UCSD-AML1 (cell line): Measurements from ENCODE around the gene JAML.

Experiments
- DNase-seq: peaks from one replicate; lab custom pipeline; 2025; ENCODE audit not compliant: unreplicated experiment; lab: John Stamatoyannopoulos, UW

Gene JAML

DNA sequence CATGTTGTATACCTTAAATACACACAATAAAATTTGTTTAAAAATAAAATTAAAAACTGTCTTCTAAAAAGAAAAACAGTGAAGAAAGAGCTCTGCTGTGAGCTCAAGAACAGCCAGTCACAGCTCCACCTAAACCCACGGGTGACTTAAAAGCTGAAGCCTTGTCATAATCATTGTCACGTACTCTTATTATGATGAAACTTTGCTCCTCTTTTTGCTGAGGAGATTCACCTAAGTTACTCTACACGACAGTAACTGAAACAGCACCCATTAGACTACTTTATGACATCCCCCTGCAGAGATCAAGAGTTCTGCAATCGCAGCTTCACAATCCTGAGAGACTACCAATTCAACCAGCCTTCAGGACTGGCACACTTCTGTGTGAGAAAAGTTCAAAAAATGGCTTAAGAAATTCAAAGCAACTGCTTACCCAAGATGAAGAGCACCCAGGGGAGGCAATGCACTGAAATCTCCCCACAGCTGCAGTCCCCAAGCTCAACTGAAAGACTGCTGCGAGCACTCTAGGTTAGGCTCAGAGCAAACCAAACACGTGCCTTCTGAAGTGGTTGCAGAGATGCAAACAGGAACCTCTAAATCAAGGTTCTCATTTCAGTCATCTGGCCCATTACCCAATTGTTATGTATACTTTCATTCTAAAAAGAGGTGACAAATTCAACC lies at the start of gene JAML:
Gene JAML, minus strand, starts transcription at position 501 of the 678 bp plus-strand sequence. CDS start 10,145 bp downstream, outside the sequence.
- DNase-seq: no peak

- no peak for DNase-seq
Measured at GRCh38 chr11:118274186-118274585, 49.4 kb upstream of the JAML start.

DNA sequence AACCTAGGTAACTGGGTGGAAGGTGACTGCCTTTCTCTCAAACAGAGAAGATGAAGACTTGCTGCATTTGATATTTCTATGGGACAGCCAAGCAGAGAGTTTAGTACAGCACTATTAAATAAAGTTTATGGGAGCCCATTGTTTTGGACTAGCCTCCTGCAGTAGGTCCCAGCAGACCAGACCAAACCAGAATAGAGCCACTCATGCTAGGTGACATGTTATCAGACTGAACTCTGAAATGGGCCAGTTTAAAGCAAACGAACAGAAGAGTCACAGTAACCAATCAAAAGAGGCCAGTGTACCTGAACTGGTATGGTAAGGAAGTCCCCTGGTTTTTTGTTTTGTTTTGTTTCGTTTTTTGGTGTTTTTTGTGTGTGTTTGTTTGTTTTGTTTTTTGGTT lies 47.2 kb upstream of the JAML start:
- no peak for DNase-seq

DNA sequence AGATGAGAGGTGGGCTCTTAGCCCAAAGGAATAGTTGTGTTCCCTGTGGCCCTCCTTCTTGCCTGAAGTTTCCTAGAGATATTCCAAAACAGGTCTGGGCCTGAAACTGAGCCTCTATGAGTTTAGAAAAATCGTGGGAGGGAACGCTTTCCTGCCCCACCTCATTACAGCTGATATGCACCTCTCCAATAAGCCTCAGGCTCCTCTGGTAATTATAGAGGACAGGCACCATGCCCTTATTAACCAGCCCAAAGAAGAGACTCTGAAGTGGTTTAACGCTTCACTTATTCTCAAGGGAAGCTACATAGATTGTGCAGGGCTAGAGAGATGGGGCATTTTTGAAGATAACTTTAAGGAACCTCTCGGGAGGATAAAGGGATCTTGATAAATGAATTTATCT lies 42.7 kb upstream of the JAML start:
- DNase-seq: no peak

DNA sequence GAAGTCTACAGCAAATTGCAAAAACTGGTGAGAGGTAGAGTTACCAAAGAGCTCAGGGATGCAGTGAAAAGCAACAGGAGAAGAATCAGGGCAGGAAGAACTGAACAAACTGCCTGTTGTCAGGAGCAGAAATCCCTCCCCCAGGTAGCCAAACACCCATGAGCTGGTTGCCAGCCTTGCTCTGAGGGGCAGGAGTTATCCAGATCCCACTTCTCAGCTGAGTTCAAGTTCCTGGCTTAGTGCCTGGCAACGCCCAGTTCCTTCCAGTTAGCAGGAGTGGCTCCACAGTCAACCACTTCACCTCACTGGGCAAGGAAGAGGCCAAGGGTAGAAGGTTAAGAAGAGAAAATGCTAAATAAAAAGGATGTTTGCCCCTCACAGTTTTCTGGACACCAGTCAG lies 41.1 kb upstream of the JAML start:
- no peak for DNase-seq

DNA sequence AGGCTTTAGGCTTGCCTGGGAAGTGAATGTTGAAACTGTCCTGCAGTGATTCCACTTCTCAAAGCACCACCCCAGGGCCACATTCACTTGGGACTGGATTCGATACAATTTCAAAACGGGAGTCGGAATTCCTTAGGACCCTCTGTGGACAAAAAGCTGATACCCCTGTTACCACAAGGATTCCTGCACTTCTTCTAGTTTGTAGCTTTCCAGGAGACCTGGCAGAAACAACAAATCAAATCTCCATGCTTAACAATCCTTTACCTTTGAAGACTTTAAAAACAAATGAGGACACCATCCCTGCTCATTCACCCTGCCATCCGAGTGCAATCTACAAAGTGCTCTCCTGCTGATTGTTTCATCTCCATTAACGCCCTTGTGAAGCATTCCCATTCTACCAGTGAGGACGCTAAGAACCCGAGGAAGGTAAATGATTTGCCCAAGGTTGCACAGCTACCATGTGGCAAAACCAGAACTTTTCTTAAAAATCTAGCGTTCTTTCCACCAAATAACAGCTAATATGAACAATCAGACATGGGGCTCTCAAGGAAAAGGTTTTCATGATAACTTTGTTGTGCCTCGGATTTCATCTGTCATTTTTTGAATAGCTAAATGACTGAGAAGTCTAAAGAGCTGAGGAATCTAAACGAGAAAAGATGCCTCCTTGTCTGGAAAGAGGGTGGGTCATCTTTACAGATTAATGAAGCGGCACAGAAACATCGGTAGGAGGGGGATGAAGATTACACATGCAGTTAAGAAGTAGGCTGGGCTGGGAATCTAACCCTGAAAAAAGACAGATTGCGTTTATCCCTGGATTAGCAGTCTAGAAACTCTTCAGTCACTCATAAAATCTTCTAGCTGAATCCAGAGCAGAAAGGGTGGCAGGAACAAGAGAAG lies 40.0 kb upstream of the JAML start:
- no peak for DNase-seq

DNA sequence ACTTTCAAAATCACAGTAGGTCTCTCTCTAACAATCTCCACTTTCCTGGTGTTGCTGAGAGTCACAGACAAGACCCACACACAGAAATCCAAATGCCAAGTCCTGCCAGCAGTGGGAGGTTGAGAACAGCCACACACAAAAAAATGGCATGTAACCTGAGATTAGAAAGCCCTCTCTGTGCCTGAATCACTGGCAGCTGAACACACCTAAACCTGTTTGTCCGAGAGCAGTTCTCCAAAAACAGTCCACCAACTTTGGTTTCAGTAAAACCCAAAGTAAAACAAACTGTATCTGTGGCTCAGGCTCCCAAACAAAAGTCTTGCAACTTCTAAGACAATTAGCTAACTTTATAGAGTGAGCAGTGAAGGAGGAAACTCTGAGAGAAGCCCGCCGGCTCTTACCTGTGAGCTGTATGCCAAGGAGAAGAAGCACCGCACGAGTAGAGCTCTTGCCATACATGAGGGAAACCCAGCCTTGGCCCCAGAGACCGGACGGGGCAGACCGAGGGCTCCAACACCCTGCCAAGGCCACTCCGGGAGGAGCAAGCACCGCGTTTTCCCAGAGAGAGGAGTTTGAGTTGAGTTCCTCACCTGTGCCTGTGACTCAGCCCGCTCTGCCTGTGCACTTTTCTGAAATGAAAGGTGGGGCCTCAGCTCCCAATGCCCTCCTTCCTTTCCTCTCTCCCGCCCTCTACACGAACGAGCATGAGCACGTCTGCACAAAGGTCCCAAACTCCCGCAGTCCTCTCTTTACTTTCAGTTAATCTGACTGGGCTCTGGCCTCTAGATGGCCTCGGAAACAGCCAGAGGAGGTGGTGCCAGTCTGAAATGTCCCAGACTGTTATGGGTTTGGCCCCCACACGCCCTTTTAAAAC lies 39.1 kb upstream of the JAML start, which contains the start of gene MPZL2:
Gene MPZL2, minus strand, starts transcription at position 603 of the 874 bp plus-strand sequence. Its CDS starts 144 bp downstream, at position 459.
- DNase-seq: peak; percentile 51

- DNase-seq: no peak
Measured at GRCh38 chr11:118263112-118263511, 38.3 kb upstream of the JAML start.

GRCh38 chr11:118260353-118260752 lies 35.5 kb upstream of the JAML start:
- no peak for DNase-seq

GRCh38 chr11:118259138-118259537 lies 34.3 kb upstream of the JAML start:
- DNase-seq: no peak

- DNase-seq: no peak
Measured at GRCh38 chr11:118258410-118258809, 33.6 kb upstream of the JAML start.

- no peak for DNase-seq
Measured at GRCh38 chr11:118252688-118253087, 27.9 kb upstream of the JAML start.

DNA sequence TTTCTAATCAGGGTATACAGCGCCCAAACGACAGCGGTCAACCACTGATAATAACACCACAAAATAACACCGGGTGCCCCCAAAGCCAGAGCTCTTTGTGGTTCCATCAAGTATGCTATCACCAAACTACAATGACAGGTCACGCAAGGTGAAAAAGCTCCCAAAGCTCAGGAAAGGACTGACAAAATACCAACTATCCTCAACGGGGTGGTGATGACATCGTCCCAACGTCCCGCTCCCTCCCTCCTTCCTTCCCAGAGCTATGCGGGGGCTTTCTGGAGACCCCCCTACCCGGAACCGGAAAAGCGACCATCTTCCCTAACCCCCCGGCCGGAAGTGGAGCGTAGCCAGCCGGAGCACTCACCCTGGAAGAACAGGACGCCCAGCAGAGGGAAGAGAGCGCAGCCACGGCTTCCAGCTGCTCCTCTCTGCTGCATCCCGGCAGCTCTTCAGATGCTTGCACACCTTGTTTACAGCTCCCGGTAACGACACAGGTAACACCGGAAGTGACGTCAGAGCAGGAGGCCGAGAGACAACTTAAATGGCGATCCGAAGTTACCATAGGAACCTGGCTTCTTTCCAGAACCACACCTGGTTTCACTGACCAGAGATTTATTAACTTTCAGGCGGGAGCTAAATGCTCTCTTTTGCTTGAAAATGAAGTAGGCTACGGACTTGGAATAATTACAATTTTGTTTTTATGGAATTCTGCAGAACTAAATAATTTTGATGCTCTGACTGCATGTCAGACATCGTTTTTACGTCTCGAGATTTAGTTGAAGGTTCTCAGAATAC lies 27.2 kb upstream of the JAML start, which contains the start of gene MPZL3:
Gene MPZL3, minus strand, starts transcription at position 508 of the 795 bp plus-strand sequence. Its CDS starts 71 bp downstream, at position 437.
- DNase-seq: peak; percentile 83

DNA sequence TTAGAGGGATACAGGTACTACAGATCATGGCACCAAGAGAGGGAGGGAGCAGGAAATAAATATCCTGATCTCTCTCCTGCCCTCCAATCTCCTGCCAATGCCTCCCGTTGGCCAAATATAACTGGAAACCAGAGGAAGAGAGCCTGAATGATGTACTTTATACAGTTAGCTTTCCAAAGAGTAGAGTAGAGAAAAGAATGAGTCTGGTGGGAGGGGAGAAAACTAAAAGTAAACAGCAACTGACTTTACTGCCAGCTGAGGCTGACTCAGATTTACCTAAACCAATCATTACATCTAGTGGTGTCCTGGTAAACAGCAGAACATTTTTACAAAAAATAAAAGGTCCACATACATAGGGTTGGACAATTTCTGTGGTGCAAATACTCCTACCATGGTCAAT lies 22.2 kb upstream of the JAML start:
- DNase-seq: no peak

DNA sequence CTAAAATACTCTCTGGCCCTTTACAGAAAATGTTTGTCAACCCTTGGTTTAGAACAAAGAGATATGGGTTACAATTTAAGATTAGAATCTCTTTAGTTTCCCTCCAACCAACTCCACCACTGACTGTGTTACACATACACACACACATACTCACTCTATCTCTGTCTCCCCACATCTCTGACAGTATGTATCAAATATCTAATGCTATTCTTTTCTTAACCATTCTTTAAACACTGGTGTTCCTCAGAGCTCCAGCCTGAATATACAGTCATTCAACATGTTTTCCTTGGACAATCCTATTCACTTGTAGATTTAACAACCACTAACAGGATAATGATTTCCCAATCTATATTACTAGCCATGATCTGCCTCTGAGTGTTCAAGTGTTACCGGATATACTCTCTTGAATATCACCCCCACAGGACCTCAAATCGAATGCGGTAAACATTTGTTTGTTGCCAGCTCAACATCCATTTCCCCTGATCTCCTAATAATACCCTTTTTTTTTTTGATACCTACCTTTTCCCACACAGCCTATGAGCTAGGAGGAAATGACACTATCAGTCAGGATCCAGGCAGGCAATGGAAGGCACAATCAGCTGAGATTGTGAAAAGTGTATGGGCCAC lies 21.2 kb upstream of the JAML start:
- DNase-seq: no peak

DNA sequence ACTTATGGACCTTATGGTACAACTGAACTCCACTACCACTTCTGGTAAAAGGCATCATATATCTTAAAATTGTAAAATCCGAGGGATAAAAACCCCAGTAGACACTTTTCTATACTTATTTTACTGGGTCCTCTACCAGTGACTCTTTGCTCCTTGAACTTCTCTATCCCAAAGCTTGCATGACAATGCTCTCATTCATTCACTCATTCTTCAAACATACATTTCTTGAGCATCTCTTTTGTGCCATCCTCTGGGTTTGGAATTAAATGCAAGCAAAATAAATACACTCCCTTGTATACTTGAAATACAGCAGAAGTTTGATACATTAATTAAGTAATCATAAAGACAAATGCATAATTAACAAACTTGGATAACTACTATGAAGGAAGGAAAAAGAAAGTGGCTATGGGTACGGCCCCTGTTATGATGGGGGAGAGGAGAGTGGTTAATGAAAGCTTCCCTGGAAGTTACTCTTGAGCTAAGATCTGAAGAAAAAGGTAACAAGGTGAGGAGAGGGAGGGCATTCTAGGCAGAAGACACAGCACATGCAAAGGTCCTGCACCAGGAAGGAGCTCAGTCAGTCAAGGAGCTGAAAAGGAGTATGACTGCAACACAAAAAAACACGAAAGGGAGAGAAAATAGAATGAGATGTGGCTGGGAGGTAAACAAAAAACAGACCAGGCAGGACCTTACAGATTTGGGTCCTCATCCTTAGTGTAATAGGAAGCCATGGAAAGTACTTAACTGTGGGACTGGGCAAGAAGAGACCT lies 19.4 kb upstream of the JAML start:
- no peak for DNase-seq

DNA sequence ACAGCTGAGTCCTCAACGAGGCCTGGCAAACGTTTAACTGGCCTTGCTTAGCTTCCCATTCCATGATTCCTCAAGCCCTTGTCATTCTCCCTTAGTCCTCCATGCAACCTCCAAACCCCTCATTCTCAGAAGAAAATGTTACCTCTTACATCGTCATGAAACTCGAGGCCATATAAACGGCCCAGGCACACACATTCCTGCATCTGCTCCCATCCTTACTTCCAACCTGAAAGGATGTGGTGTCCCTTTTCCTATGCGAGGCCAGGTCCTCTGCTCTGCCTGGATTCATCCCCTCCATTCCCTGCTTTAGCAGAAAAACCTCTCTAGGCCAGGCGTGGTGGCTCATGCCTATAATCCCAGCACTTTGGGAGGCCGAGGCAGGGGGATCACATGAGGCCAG lies 18.4 kb upstream of the JAML start:
- DNase-seq: no peak

GRCh38 chr11:118241764-118242098 lies 16.9 kb upstream of the JAML start:
- DNase-seq: no peak
